Chondrocyte (in vitro differentiated cells): ENCODE measurements around the gene AFAP1L1. TPM values are rescaled to one million over a fixed set of nuclear protein-coding genes. Genes with fewer than 3 reads are reported as not detected.

ENCODE experiments used
- DNase-seq: peaks from one replicate; pipeline ENCODE4 v3.0.0; 2021; ENCODE audit warnings: mixed read lengths, low spot score
- H3K27ac Mint-ChIP-seq: one replicate; pipeline ENCODE4 v1.8.0; 2021; ENCODE audit warnings: mild to moderate bottlenecking, moderate library complexity, mixed read lengths; ENCODE audit not compliant: unreplicated experiment
- H3K27me3 Mint-ChIP-seq: 2 replicates; pipeline ENCODE4 v1.8.0; 2021; ENCODE audit warnings: low read depth, mixed read lengths
- H3K36me3 Mint-ChIP-seq: 2 replicates; pipeline ENCODE4 v1.8.0; 2021; ENCODE audit warnings: low read depth, mixed read lengths
- H3K4me1 Mint-ChIP-seq: 2 replicates; pipeline ENCODE4 v1.8.0; 2021; ENCODE audit warnings: low read depth, mild to moderate bottlenecking, mixed read lengths
- H3K4me3 Mint-ChIP-seq: one replicate; pipeline ENCODE4 v1.8.0; 2021; ENCODE audit warnings: mild to moderate bottlenecking, moderate library complexity, mixed read lengths; ENCODE audit not compliant: unreplicated experiment
- H3K9me3 Mint-ChIP-seq: 2 replicates; pipeline ENCODE4 v1.8.0; 2021; ENCODE audit warnings: low read depth, mixed read lengths
- total RNA-seq: library from RNA; stranded (reverse); gene quantifications from 3 replicates; pipeline ENCODE4 v1.2.1, GENCODE V29; 2021
- TF ChIP-seq, protein P1 (sequence below): fragments of 200-600 bp; sonication (generic); IDR thresholded peaks from 2 replicates; pipeline ENCODE4 v1.5.0; 2021; ENCODE audit warnings: antibody characterized with exemption, mild to moderate bottlenecking, moderate library complexity

AFAP1L1 gene
- total RNA-seq, 1 donor from 2014 or later: 8.3 TPM

GRCh38 chr5:149300441-149300840, 28.8 kb downstream of the AFAP1L1 start:
- Mint-ChIP-seq H3K9me3 (no peaks in the 10 kb centered on the region), H3K27me3 (no peaks in the 10 kb centered on the region), H3K27ac (no peak overlapping the region), H3K36me3 (no peaks in the 10 kb centered on the region), H3K4me3 (no peak overlapping the region), H3K4me1 (no peaks in the 10 kb centered on the region)
- no peak for DNase-seq
- TF ChIP-seq, protein P1, sequence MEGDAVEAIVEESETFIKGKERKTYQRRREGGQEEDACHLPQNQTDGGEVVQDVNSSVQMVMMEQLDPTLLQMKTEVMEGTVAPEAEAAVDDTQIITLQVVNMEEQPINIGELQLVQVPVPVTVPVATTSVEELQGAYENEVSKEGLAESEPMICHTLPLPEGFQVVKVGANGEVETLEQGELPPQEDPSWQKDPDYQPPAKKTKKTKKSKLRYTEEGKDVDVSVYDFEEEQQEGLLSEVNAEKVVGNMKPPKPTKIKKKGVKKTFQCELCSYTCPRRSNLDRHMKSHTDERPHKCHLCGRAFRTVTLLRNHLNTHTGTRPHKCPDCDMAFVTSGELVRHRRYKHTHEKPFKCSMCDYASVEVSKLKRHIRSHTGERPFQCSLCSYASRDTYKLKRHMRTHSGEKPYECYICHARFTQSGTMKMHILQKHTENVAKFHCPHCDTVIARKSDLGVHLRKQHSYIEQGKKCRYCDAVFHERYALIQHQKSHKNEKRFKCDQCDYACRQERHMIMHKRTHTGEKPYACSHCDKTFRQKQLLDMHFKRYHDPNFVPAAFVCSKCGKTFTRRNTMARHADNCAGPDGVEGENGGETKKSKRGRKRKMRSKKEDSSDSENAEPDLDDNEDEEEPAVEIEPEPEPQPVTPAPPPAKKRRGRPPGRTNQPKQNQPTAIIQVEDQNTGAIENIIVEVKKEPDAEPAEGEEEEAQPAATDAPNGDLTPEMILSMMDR: no peak

- Mint-ChIP-seq H3K4me1 (no peaks in the 10 kb centered on the region), H3K36me3 (no peaks in the 10 kb centered on the region), H3K27me3 (no peaks in the 10 kb centered on the region), H3K4me3 (no peak overlapping the region), H3K9me3 (no peaks in the 10 kb centered on the region), H3K27ac (no peak overlapping the region)
- DNase-seq: no peak
- TF ChIP-seq, protein P1: no peak
These were observed 29.5 kb downstream of the AFAP1L1 start for GRCh38 chr5:149301049-149301743.

- Mint-ChIP-seq H3K4me3 (no peak overlapping the region), H3K9me3 (no peaks in the 10 kb centered on the region), H3K4me1 (no peaks in the 10 kb centered on the region), H3K36me3 (no peaks in the 10 kb centered on the region), H3K27ac (no peak overlapping the region), H3K27me3 (no peaks in the 10 kb centered on the region)
- DNase-seq: no peak
- TF ChIP-seq, protein P1: no peak
These were observed 30.2 kb downstream of the AFAP1L1 start for GRCh38 chr5:149301744-149302380.

- Mint-ChIP-seq H3K27me3 (no peaks in the 10 kb centered on the region), H3K4me3 (no peak overlapping the region), H3K36me3 (no peaks in the 10 kb centered on the region), H3K4me1 (no peaks in the 10 kb centered on the region), H3K9me3 (no peaks in the 10 kb centered on the region), H3K27ac (no peak overlapping the region)
- TF ChIP-seq, protein P1: no peak
- DNase-seq: no peak
These were observed 31.0 kb downstream of the AFAP1L1 start for GRCh38 chr5:149302641-149303040.

- DNase-seq: no peak
- H3K9me3 Mint-ChIP-seq: no peaks in the 10 kb centered on the region
- H3K4me3 Mint-ChIP-seq: no peak overlapping the region
- no peaks in the 10 kb centered on the region for H3K36me3 Mint-ChIP-seq
- H3K4me1 Mint-ChIP-seq: no peaks in the 10 kb centered on the region
- H3K27me3 Mint-ChIP-seq: no peaks in the 10 kb centered on the region
- H3K27ac Mint-ChIP-seq: no peak overlapping the region
- TF ChIP-seq, protein P1: no peak
These were observed 31.6 kb downstream of the AFAP1L1 start for GRCh38 chr5:149303210-149303609.
